KOPT-K1 (cell line): ENCODE results near the gene KRAS.

Experiments
- H3K27ac ChIP-seq: fragments of 200-600 bp; sonication (generic); 2 replicates; pipeline ENCODE4 v1.5.1; 2016; ENCODE audit warnings: antibody characterized with exemption, mild to moderate bottlenecking, low read depth, low read length; ENCODE audit not compliant: poor library complexity, severe bottlenecking
- H3K36me3 ChIP-seq: fragments of 200-600 bp; sonication (generic); 2 replicates; pipeline ENCODE4 v1.5.1; 2017; ENCODE audit warnings: antibody characterized with exemption, mild to moderate bottlenecking, low read length, moderate library complexity; ENCODE audit not compliant: insufficient read depth
- H3K9me3 ChIP-seq: fragments of 200-600 bp; sonication (generic); 2 replicates; pipeline ENCODE4 v1.5.1; 2017; ENCODE audit warnings: antibody characterized with exemption, low read length, mild to moderate bottlenecking; ENCODE audit not compliant: insufficient read depth, poor library complexity, severe bottlenecking

Gene KRAS

GRCh38 chr12:25245491-25245890, 5.2 kb downstream of the KRAS start:
- Histone ChIP-seq H3K27ac (no peak overlapping the region), H3K9me3 (no peaks in the 10 kb centered on the region), H3K36me3 (peaks cover 33% of the 10 kb centered on the region)

GRCh38 chr12:25243680-25243990, 7.1 kb downstream of the KRAS start:
- Histone ChIP-seq H3K9me3 (no peaks in the 10 kb centered on the region), H3K36me3 (peaks cover 49% of the 10 kb centered on the region), H3K27ac (no peak overlapping the region)

GRCh38 chr12:25242981-25243679, 7.6 kb downstream of the KRAS start:
- Histone ChIP-seq H3K36me3 (peaks cover 49% of the 10 kb centered on the region), H3K27ac (no peak overlapping the region), H3K9me3 (no peaks in the 10 kb centered on the region)

- Histone ChIP-seq H3K9me3 (no peaks in the 10 kb centered on the region), H3K27ac (no peak overlapping the region), H3K36me3 (peaks cover 62% of the 10 kb centered on the region)
These were observed 9.3 kb downstream of the KRAS start for GRCh38 chr12:25241167-25242020.

DNA sequence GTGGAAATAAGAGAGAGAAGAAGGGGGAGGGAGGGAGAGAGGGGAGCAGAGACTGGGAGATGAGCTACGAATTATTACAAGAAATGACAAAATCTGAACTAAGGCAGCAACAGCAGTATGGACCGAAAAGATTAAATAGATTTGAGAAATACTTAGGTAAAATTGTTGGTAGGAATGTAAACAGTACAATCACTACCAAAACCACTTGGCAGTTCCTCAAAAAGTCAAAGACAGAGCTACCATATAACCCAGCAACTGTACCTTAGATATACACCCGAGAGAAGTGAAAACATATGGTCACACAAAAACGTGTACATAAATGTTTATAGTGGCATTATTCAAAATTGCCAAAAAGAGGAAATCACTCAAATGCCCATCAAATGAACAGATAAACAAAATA, 14.1 kb downstream of the KRAS start:
- H3K36me3 ChIP-seq, result peaks cover 65% of the 10 kb centered on the region
- no peaks in the 10 kb centered on the region for H3K9me3 ChIP-seq
- no peak overlapping the region for H3K27ac ChIP-seq

- H3K27ac ChIP-seq, result no peak overlapping the region
- H3K36me3 ChIP-seq, result peaks cover 65% of the 10 kb centered on the region
- H3K9me3 ChIP-seq, result no peaks in the 10 kb centered on the region
These were observed 14.5 kb downstream of the KRAS start for GRCh38 chr12:25236190-25236589.

GRCh38 chr12:25213338-25213737, 37.4 kb downstream of the KRAS start:
- Histone ChIP-seq H3K9me3 (no peaks in the 10 kb centered on the region), H3K27ac (no peak overlapping the region), H3K36me3 (peaks cover 62% of the 10 kb centered on the region)

GRCh38 chr12:25208554-25208953, 42.2 kb downstream of the KRAS start:
- Histone ChIP-seq H3K27ac (no peak overlapping the region), H3K36me3 (peaks cover 68% of the 10 kb centered on the region), H3K9me3 (no peaks in the 10 kb centered on the region)

DNA sequence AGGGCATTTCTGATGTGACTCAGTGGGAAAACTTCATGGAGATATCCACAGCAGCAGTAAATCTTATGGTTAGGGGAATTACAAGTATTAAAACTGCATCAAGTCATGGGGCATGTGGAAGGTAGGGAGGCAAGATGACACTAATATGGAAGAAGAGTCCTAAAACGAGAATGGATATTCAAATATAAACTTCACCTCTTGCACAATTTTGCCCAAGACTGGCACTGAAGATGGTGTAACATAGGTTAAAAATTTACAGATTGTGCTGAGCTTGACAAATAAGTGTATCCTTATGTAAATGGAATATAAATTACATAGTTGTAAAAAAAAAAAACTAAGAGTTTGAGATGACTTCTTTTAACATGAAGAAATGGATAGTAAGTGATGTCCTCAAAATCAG, 42.9 kb downstream of the KRAS start:
- H3K9me3 ChIP-seq, result no peaks in the 10 kb centered on the region
- H3K36me3 ChIP-seq, result peaks cover 75% of the 10 kb centered on the region
- H3K27ac ChIP-seq, result no peak overlapping the region

- Histone ChIP-seq H3K36me3 (peaks cover 78% of the 10 kb centered on the region), H3K27ac (no peak overlapping the region), H3K9me3 (no peaks in the 10 kb centered on the region)
These were observed 43.3 kb downstream of the KRAS start for GRCh38 chr12:25207411-25207810.

GRCh38 chr12:25202137-25202536, 48.6 kb downstream of the KRAS start:
- peaks cover 34% of the 10 kb centered on the region for H3K36me3 ChIP-seq
- H3K27ac ChIP-seq, result no peak overlapping the region
- H3K9me3 ChIP-seq, result no peaks in the 10 kb centered on the region

DNA sequence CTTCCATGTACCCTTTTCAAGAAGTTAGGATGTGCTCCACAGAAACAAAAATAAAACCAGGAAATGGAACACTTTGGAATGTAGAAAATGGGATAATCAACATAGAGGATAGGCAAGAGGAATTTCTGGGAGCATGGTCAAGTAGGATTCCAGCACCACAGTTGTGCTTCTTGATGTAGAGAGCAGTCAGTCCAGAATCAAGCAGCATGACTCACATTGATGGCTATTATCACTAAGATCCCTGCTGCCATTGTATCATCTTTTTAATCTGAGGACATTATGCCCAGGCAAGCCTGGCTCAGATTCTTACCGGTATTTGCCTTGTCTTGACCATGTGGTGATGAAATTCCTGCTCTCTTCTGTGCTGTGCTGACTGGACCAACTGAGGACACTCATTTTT, 50.0 kb downstream of the KRAS start:
- peaks cover 23% of the 10 kb centered on the region for H3K36me3 ChIP-seq
- H3K27ac ChIP-seq, result no peak overlapping the region
- H3K9me3 ChIP-seq, result no peaks in the 10 kb centered on the region

GRCh38 chr12:25197608-25198007, 53.1 kb downstream of the KRAS start:
- Histone ChIP-seq H3K36me3 (peaks cover 5% of the 10 kb centered on the region; the same call in 1 of the 2 replicates), H3K27ac (no peak overlapping the region), H3K9me3 (no peaks in the 10 kb centered on the region)

DNA sequence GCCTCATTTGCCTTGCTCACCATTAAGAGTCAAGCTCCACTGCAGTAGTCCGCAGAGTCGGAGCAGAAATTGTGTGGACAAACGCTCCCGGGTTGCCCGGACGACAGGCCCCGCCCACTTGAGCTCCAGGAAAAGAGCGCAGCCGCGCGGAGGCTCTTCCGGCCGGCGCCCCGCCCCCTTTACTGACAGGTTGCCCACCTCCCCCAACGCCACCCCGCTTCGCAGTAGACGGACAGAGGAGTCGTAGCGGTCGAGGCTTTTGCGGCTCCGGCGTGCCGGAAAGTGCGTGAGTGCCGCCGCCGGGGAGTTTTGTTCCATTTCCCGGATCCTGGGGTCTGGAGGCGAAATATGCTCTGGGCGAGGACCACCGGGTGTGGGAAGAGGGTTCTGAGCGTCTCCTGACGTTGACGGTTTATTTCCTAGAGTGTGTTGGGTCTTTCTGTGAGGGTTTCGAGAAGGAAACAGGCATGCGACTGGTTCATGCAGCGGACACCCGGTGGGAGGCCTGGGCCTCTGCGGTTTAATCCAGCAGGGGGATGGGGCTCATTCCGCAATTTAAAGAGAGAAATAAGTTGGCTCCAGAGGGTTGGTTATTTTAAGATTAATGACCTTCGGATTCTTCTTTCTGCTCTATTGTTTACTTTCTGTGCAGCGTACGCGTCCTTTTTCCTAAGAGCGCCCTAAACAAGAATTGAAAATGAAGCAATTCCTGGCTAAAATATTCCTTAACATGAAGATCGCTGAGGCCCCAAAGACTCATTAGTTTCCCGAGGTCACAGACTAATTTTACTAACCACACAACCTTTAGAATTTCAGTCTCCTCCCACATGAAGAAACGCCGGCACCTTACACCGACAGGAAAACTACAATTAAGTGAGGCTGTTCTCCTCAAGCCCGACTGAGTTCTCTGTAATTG, 55.4 kb downstream of the KRAS start, which contains the start of the genes DNAI7 and ETFRF1:
TSS of gene DNAI7 (minus strand) at position 105 of the 916 bp plus-strand sequence. CDS start at position 23, 82 bp downstream.
TSS of gene ETFRF1 (plus strand) at position 182 of the 916 bp plus-strand sequence. CDS start 8,720 bp downstream, outside the sequence.
- H3K36me3 ChIP-seq, result no peaks in the 10 kb centered on the region
- peak within 1 kb of the TSS; percentile 73 for H3K27ac ChIP-seq
- no peaks in the 10 kb centered on the region for H3K9me3 ChIP-seq

GRCh38 chr12:25194722-25195055, 56.0 kb downstream of the KRAS start:
- H3K36me3 ChIP-seq, result no peaks in the 10 kb centered on the region
- no peaks in the 10 kb centered on the region for H3K9me3 ChIP-seq
- H3K27ac ChIP-seq, result peak overlapping the region; percentile 73
